WTC11 (cell line): ENCODE data around the gene PDE6H. TPM values are rescaled to one million over a fixed set of nuclear protein-coding genes. Genes with fewer than 3 reads are reported as not detected.

Experiments
- ATAC-seq: fragments of 200-7000 bp; cut with Tn5 transposase; 2 replicates; pipeline ENCODE4 v1.10.0; 2021; ENCODE audit warnings: mild to moderate bottlenecking, moderate library complexity
- CTCF ChIA-PET: fragments of 300-600 bp; sonication (Branson Sonifier 250); formaldehyde crosslinking; loops from one replicate; lab custom pipeline; 2021; ENCODE audit warnings: antibody characterized with exemption; lab: Charles Lee
- POLR2A ChIA-PET: fragments of 350-600 bp; sonication (Branson Sonifier 250); formaldehyde crosslinking; loops from one replicate; lab custom pipeline; 2021; ENCODE audit warnings: antibody characterized with exemption; lab: Charles Lee
- DNase-seq: peaks from one replicate; pipeline ENCODE4 v3.0.0; 2021; ENCODE audit warnings: low spot score
- H3K27ac Mint-ChIP-seq: 2 replicates; pipeline ENCODE4 v1.8.0; 2021; ENCODE audit warnings: mixed read lengths
- H3K27me3 Mint-ChIP-seq: 2 replicates; pipeline ENCODE4 v1.8.0; 2021; ENCODE audit warnings: low read depth, mild to moderate bottlenecking, moderate library complexity, mixed read lengths
- H3K36me3 Mint-ChIP-seq: 2 replicates; pipeline ENCODE4 v1.8.0; 2021; ENCODE audit warnings: mixed read lengths
- H3K4me1 Mint-ChIP-seq: 2 replicates; pipeline ENCODE4 v1.8.0; 2022; ENCODE audit warnings: mixed read lengths
- H3K4me3 Mint-ChIP-seq: 2 replicates; pipeline ENCODE4 v1.8.0; 2021; ENCODE audit warnings: mild to moderate bottlenecking, moderate library complexity, mixed read lengths
- H3K9me3 Mint-ChIP-seq: 2 replicates; pipeline ENCODE4 v1.8.0; 2021; ENCODE audit warnings: mixed read lengths
- CBFB ChIP-seq: sonication (generic); formaldehyde crosslinking; IDR thresholded peaks from 2 replicates; pipeline ENCODE4 v1.8.1; 2022; ENCODE audit warnings: mild to moderate bottlenecking, low read depth, missing genetic modification reagents
- FOXJ3 ChIP-seq: sonication (generic); formaldehyde crosslinking; IDR thresholded peaks from 2 replicates; pipeline ENCODE4 v1.9.0; 2021; ENCODE audit warnings: missing genetic modification reagents, mild to moderate bottlenecking, borderline replicate concordance
- IRF2 ChIP-seq: sonication (generic); formaldehyde crosslinking; IDR thresholded peaks from 2 replicates; pipeline ENCODE4 v1.8.0; 2022; ENCODE audit warnings: low read depth, missing genetic modification reagents, borderline replicate concordance
- KAT7 ChIP-seq: sonication (generic); formaldehyde crosslinking; IDR thresholded peaks from 2 replicates; pipeline ENCODE4 v1.8.1; 2023; ENCODE audit warnings: missing genetic modification reagents, mild to moderate bottlenecking, borderline replicate concordance
- MAX ChIP-seq: sonication (generic); formaldehyde crosslinking; IDR thresholded peaks from 2 replicates; pipeline ENCODE4 v1.8.0; 2022; ENCODE audit warnings: mild to moderate bottlenecking, missing genetic modification reagents
- TEAD4 ChIP-seq: sonication (generic); formaldehyde crosslinking; IDR thresholded peaks from 2 replicates; pipeline ENCODE4 v1.8.0; 2022; ENCODE audit warnings: mild to moderate bottlenecking, missing genetic modification reagents
- ZNF512 ChIP-seq: sonication (generic); formaldehyde crosslinking; IDR thresholded peaks from 2 replicates; pipeline ENCODE4 v1.8.1; 2022; ENCODE audit warnings: missing genetic modification reagents, borderline replicate concordance
- ZNF532 ChIP-seq: fragments of 250-450 bp; sonication (Bioruptor Pico); IDR thresholded peaks from 2 replicates; pipeline ENCODE4 v1.9.0; 2021; ENCODE audit warnings: mild to moderate bottlenecking, borderline replicate concordance
- ZSCAN18 ChIP-seq: fragments of 250-450 bp; sonication (Bioruptor Pico); IDR thresholded peaks from 2 replicates; pipeline ENCODE4 v2.1.2; 2022; ENCODE audit warnings: mild to moderate bottlenecking, moderate library complexity
- total RNA-seq: library from RNA; stranded (reverse); gene quantifications from 3 replicates; pipeline ENCODE4 v1.2.3, GENCODE V29; 2021
- TF ChIP-seq, protein P1 (sequence below): sonication (generic); formaldehyde crosslinking; conservative IDR thresholded peaks from 2 replicates; pipeline ENCODE4 v1.8.1; 2023; ENCODE audit warnings: mild to moderate bottlenecking, low read depth, missing genetic modification reagents, moderate library complexity

The PDE6H gene
- total RNA-seq, 1 experiment from 2014 or later, result not detected

- no peaks in the 10 kb centered on the region for H3K36me3 Mint-ChIP-seq
- ChIA-PET CTCF (interaction anchor here (0.9 to 4.1 kb wide), 8 partner anchors 13 to 238 kb away, joined by 3 to 44 read pairs (median 8); partner anchors contain the start of genes ART4 and ERP27), POLR2A (no interaction called here)
- TF ChIP-seq ZSCAN18 (CRISPR knock-in tag), result no peak
- TF ChIP-seq, protein P1, sequence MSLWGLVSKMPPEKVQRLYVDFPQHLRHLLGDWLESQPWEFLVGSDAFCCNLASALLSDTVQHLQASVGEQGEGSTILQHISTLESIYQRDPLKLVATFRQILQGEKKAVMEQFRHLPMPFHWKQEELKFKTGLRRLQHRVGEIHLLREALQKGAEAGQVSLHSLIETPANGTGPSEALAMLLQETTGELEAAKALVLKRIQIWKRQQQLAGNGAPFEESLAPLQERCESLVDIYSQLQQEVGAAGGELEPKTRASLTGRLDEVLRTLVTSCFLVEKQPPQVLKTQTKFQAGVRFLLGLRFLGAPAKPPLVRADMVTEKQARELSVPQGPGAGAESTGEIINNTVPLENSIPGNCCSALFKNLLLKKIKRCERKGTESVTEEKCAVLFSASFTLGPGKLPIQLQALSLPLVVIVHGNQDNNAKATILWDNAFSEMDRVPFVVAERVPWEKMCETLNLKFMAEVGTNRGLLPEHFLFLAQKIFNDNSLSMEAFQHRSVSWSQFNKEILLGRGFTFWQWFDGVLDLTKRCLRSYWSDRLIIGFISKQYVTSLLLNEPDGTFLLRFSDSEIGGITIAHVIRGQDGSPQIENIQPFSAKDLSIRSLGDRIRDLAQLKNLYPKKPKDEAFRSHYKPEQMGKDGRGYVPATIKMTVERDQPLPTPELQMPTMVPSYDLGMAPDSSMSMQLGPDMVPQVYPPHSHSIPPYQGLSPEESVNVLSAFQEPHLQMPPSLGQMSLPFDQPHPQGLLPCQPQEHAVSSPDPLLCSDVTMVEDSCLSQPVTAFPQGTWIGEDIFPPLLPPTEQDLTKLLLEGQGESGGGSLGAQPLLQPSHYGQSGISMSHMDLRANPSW (CRISPR knock-in tag), result no peak
- TF ChIP-seq MAX (CRISPR knock-in tag), result no peak
- TF ChIP-seq FOXJ3 (CRISPR knock-in tag), result no peak
- no peak for TF ChIP-seq CBFB (CRISPR knock-in tag)
- no peak for TF ChIP-seq IRF2 (CRISPR knock-in tag)
- no peak for TF ChIP-seq KAT7 (CRISPR knock-in tag)
- no peak for TF ChIP-seq TEAD4 (CRISPR knock-in tag)
- no peak for TF ChIP-seq ZNF512
- no peaks in the 10 kb centered on the region for H3K27me3 Mint-ChIP-seq
- no peaks in the 10 kb centered on the region for H3K4me1 Mint-ChIP-seq
- DNase-seq, result no peak
- no peak for ATAC-seq
- no peak overlapping the region for H3K27ac Mint-ChIP-seq
- peaks cover 12% of the 10 kb centered on the region for H3K9me3 Mint-ChIP-seq
- no peak overlapping the region for H3K4me3 Mint-ChIP-seq
Observed at GRCh38 chr12:14994610-14995009, 21.8 kb downstream of the PDE6H start.

DNA sequence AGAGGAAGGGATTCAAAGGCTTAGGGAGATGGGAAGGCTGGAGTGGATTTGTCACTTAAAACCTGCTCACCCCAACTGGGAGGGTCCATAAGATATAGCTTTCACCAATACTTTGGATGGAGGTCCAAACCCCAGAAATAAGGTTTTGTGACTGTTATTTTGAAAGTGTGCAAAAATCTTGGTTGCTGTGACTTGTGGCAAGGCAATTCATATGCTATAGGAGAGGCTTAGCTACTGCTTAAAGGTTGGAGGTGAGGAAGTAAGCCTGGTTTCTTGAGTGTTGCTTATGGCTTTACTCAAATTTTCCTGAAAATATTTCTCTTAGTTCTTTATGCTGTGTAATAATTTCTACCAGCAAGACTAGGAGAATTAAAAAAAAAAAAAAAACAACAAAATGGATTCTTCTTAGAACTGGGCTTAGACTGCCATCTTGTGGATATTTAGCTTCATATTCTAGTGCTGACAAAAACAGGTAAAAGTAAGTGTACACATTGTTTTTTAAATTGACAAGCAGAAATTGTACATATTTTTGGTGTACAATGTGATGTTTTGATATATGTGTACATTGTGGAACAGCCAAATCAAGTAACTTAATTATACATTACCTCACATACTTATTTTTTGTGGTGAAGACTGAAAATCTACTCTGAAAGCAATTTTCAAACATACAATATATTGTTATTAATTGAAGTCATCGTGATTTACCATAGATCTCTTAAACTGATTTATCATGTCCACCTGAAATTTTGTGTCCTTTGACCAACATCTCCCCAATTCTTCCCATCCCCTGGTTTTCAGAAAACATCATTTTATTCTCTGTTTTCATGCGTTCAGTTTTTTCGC is 23.0 kb downstream of the PDE6H start:
- no peak overlapping the region for H3K27ac Mint-ChIP-seq
- H3K4me1 Mint-ChIP-seq, result no peaks in the 10 kb centered on the region
- DNase-seq (no peak), ATAC-seq (no peak)
- ChIA-PET POLR2A (interaction anchor here (0.5 kb wide), 1 partner anchor 274 kb away, joined by 4 read pairs; no protein-coding TSS in a partner anchor), CTCF (interaction anchor here (0.5 to 4.1 kb wide), 22 partner anchors 9 to 922 kb away, joined by 3 to 44 read pairs (median 4); partner anchors contain the start of genes ART4, C12orf60, ERP27 and RERG)
- H3K4me3 Mint-ChIP-seq, result no peak overlapping the region
- no peak for TF ChIP-seq ZNF532 (CRISPR knock-in tag)
- no peaks in the 10 kb centered on the region for H3K27me3 Mint-ChIP-seq
- peaks cover 8% of the 10 kb centered on the region for H3K9me3 Mint-ChIP-seq
- no peaks in the 10 kb centered on the region for H3K36me3 Mint-ChIP-seq
